HG02981 (cell line): ENCODE data around the gene SENP5.
"Not testable (repeated sequence)": the region's sequence is repeated elsewhere in the genome, so short reads cannot be mapped to it uniquely, and the experiment has no call there.

Experiments used
- ATAC-seq: cut with Tn5 transposase; IDR thresholded peaks from one replicate; pipeline ENCODE4 v1.9.1; 2021; ENCODE audit warnings: mild to moderate bottlenecking, moderate library complexity; ENCODE audit not compliant: unreplicated experiment

SENP5 gene

DNA sequence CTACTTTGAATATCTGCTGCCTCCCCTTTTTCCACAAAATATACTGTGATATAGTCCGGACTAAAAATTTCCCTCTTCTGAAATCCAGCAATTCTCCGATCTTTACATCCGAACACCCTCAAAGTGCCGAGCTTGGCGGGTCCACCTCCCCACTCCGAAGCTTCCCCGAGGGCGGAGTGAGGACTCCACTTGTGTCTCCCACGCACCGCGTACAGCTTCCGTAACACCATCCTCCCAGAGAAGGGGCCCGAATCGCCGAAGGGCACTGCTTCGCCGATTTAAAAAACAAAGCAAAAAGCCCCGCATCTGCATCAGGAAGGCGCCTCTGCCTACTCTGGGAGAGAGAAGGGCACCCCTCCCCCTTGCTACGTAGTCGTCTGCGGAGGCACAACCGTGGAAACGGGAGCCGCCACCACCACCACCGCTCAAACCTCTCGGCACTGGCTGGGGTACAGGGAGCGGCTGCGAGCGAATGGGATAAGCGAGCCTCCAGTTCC is 74.1 kb downstream of the SENP5 start:
- peak; percentile 14 for ATAC-seq

DNA sequence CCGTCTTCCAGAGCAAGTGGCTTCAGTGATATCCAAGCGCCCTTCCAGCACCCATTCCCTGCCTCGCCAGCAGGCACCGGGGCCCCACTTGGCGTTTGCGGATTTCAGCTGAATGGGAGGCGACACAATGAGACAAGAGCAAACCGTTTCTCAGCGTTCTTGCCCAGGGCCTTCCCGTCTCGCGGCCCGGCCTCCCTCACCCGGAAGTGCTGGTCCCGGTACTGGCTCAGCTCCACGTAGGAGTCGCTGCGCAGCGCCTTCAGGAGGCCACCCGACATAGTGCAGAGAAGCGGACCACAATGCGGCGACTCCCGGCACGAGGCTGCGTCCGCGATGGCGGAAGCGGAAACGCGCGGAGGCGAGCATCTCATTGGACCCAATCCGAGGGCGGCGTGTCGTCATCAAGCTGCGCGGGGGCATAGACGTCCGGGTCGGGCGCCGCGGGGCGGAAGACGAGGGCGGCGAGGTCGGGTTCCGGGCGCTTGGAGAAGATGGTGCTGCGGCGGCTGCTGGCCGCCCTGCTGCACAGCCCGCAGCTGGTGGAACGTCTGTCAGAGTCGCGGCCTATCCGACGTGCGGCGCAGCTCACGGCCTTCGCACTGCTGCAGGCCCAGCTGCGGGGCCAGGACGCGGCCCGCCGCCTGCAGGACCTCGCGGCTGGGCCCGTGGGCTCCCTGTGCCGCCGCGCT is 74.7 kb downstream of the SENP5 start, which contains the start of gene NCBP2:
Gene NCBP2, minus strand, starts transcription at position 303 of the 689 bp plus-strand sequence. Its CDS starts 25 bp downstream, at position 278.
- ATAC-seq = peak; percentile 90

DNA sequence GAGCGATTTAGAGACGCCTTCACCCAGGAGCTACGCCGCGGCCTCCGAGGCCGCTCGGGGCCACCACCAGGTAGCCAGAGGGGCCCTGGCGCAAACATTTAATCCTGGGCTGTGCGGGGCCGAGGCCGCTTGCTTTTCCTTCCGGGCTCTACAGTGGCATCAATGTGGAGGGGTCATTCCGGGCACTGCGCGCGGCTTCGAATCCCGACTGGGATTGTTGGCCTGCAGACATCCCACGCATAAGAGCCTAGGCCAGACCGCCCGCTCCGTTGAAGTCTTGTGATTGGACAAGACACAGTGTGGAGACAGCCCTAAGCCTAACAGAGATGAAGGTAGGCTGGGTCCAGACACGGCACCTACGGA is 75.2 kb downstream of the SENP5 start:
- peak; percentile 11 for ATAC-seq

DNA sequence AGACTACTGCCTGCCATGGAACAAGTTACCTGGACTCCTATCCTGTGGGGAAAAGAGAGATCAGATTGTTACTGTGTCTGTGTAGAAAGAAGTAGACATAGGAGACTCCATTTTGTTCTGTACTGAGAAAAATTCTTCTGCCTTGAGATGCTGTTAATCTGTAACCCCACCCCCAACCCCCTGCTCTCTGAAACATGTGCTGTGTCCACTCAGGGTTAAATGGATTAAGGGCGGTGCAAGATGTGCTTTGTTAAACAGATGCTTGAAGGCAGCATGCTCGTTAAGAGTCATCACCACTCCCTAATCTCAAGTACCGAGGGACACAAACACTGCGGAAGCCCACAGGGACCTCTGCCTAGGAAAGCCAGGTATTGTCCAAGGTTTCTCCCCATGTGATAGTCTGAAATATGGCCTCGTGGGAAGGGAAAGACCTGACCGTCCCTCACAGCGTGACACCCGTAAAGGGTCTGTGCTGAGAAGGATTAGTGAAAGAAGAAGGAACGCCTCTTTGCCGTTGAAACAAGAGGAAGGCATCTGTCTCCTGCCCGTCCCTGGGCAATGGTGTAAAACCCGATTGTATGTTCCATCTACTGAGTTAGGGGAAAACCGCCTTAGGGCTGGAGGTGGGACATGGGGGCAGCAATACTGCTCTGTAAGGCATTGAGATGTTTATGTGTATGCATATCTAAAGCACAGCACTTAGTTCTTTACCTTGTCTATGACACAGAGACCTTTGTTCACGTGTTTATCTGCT is 76.5 kb downstream of the SENP5 start:
- ATAC-seq = not testable (repeated sequence)

DNA sequence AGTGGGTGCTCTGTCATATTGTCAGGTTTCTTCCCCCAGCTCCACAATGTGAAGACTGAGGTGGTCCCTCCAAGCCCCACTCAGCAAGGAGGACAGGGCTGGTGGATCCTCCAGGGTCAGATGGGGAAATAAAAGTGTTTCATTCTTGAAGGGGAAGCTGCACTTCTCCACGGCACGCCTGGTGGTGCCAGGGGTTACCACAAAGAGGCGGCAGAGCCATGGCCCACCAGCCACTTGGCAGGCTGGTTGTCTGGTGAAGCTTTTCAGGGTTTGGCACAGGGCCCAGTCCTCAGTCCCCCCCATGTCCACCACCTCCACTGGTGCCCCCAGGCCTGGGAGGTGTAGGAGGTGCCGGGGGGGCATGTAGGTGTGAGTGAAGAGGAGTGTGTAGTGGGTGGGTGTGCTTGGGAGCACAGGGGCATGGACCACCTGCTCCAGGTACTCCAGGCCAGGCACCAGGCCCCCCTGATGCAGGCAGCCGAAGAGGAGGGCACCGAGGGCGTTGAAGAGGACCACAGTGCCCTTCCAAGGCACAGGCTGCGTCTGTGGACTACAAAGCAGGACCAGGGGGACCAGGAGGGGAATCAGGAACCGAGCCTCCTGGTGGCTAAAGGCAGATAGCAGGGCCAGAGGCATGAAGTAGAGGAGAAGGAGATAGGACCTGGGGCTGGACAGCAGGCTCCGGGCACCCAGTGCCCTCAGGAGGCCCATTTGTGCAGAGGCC is 79.6 kb downstream of the SENP5 start:
- no peak for ATAC-seq

DNA sequence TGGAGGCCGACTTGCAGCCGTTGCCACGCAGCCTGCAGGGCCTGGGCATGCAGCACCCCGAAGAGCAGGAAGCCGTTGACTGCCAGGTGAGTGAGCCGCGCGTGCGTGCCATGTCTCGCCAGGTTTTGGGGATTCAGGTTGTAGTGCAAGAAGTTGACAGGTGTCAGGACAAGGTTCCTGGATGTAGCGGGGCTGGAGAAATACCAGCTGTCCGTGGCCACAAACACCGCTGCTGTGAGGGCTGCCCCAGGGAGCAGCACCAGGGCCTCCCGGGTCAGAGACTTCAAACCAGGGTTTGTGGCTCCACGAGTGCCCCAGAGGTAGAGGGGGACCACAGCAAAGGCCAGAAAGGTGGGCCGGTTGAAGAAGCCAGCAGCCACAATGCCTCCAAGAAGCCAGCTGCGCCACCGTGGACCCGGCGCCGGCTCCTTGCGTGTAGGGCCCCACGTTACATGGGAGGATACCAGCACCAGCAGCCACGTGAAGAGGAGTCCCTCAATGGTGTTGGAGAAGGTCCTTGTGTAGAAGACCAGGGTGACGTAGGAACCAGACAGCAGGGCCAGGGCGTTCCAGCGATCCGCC is 80.2 kb downstream of the SENP5 start:
- ATAC-seq = no peak

DNA sequence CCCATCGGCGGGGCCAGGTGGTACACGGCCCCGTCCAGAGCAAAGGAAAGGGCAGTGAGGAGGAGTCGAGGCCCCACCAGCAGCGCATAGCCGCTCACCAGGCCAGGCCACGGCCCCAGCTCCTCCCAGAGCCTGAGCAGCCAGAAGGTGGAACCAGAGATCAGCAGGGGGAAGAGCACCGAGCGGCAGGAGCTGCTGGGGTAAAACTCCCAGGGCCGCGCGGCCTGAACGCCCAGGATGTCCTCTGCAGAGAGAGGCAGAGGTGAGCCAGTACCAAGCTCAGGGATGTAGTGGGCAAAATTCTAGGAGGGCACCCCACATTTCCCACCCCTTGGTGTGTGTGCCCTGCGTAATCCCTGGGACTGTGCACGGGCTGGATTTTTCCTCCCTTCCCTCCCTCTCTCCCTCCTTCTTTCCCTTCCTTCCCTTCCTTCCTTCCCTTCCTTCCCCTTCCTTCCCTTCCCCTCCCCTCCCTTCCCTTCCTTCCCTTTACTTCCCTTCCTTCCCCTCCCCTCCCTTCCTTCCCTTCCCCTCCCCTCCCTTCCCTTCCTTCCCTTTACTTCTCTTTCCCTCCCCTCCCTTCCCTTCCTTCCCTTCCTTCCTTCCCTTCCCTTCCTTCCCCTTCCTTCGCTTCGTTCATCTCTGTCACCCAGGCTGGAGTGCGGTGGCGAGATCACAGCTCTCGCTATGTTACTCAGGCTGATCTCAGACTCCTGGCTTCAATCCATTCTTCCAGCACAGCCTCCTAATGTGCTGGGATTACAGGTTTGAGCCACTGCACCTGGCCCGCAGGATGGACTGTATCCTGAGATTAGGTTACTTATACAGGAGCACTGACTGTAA is 80.9 kb downstream of the SENP5 start:
- no peak for ATAC-seq

DNA sequence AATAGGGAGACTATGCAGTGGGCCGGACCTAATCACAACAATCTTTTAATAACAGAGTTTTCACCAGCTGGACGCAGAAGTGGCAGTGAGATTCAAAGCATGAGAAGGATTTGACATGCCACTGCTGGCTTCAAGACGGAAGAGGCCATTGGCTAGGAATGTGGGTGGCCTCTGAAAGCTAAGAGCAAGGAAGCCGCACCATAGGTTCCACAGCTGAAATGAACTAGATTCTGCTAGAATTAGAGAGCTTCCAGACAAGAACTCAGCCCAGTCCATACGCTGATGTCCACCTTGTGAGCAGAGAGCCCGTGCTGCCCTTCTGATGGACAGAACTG is 81.5 kb downstream of the SENP5 start:
- ATAC-seq = no peak

DNA sequence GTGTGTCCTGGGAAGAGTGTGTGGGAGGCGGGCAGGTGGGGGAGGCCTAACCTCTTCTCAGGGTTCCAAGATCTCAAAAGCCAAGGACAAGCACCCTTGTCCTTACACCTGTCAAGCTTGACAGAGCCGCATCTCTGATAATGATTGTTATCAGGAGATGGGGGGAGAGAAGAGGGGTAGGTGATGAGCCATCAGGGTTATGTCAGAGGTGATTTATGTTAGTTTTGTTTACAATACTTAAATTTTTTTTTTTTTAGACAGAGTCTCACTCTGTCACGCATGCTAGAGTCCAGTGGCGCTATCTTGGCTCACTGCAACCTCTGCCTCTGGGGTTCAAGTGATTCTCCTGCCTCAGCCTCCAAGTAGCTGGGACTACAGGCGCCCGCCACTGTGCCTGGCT is 82.0 kb downstream of the SENP5 start:
- ATAC-seq = no peak

DNA sequence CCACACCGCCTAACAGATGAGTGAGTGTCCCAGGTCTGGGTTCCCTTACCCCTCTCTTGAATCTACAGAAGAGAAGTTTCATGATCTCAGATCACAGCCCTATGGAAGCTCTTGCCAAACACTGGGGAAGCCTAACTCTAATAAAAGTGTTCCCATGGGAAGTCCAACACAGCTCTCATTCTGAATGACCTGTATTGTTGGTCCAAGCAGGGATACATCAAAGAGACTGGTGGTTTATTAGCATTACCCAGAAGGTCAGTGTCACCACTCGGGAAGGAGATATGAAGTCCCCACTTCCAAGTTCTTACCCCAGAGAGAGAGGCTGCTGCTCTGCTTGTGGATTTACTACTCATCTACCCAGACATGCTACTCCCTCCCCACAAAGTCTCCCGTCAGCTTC is 83.7 kb downstream of the SENP5 start:
- no peak for ATAC-seq

DNA sequence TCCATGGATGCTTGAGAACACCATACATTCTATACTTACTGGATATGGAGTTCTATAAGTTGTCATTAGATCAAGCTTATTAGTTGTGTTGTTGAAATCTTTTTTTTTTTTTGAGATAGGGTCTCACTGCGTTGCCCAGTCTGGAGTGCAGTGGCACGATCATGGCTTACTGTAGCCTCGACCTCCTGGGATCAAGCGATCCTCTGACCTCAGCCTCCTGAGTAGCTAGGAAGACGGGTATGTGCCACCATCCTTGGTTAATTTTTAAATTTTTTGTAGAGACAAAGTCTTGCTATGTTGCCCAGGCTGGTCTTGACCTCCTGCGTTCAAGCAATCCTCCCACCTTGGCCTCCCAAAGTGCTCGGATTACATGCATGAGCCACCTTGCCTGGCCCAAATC is 87.1 kb downstream of the SENP5 start:
- no peak for ATAC-seq

DNA sequence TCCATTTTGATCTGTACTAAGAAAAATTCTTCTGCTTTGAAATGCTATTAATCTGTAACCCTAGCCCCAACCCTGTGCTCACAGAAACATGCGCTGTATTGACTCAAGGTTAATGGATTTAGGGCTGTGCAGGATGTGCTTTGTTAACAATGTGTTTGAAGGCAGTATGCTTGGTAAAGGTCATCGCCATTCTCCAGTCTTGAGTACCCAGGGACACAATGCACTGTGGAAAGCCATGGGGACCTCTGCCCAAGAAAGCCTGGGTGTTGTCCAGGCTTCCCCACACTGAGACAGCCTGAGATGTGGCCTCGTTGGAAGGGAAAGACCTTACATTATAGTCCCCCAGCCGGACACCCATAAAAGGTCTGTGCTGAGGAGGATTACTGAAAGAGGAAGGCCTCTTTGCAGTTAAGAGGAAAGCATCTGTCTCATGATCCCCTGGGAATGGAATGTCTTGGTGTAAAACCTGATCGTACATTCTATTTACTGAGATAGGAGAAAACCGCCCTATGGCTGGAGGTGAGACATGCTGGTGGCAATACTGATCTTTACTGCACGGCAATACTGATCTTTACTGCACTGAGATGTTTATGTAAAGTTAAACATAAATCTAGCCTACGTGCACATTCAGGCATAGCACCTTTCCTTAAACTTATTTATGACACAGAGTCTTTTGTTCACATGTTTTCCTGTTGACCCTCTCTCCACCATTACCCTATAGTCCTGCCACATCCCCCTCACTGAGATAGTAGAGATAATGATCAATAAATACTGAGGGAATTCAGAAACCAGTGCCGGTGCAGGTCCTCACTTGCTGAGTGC is 94.6 kb downstream of the SENP5 start:
- ATAC-seq = no peak

DNA sequence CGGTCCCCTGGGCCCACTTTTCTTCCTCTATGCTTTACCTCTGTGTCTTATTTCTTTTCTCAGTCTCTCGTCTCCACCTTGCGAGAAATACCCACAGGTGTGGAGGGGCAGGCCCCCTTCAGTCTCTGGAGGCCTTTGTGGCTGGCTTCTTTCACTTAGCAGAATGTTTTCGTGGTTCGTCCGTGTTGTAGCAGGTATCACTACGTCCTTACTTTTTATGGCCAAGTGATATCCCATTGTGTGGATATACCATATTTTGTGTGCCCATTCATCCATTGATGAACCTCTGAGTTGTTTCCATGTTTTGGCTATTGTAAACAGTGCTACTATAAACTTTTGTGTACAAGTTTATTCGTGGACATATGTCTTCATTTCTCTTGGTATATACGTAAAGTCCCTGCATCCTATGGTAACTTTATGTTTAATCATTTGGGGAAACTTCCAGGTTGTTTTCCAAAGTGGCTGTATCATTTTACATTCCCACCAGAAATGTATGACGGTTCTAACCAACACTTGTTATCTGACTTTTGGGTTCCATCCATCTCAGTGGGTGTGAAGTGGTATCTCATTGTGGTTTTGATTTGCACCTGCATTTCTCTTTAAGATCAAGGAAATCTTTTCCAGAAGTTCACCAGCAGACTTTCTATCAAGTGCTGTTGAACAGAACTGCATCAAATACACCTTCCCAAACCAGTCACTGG is 95.4 kb downstream of the SENP5 start:
- ATAC-seq = no peak

DNA sequence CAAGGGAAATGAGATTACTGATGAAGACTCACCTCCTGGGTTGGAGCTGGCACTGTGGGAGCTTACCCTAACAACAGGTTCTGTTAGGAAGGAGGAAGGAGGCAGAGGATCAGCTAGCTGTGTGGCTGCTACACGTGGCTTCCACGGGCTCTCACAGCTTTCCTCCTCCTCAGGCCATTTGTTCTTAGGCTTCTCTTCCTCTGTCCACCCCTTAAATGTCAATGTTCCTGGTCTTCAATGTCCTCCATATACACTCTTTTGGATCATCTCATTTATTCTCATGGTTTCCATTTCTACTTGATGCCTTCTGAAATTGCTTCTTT is 95.9 kb downstream of the SENP5 start:
- no peak for ATAC-seq

DNA sequence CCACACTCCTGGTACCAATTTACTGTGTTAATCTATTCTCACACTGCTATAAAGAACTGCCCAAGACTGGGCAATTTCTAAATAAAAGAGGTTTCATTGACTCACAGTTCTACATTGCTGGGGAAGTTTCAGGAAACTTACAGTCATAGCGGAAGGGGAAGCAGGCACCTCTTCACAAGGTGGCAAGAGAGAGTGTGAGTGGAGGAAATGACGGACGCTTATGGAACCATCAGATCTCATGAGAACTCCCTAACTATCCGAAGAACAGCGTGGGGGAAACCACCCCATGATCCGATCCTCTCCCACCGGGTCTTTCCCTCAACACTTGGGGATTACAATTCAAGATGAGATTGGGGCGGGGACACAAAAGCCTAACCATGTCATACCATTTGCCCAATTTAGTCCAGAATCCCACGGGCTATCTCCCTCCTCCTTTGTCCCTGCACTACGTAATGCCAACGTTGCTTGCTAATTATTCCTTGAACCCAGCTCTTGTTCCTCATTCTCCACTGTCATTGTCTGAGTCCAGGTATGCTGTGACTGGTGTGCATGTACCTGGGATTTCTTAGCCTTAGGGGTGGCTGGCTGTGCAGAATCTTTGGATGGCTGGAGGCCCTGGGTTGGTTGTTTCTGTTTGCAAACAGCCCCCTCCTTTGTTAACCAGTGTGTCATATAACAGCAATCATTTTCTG is 97.5 kb downstream of the SENP5 start:
- no peak for ATAC-seq

DNA sequence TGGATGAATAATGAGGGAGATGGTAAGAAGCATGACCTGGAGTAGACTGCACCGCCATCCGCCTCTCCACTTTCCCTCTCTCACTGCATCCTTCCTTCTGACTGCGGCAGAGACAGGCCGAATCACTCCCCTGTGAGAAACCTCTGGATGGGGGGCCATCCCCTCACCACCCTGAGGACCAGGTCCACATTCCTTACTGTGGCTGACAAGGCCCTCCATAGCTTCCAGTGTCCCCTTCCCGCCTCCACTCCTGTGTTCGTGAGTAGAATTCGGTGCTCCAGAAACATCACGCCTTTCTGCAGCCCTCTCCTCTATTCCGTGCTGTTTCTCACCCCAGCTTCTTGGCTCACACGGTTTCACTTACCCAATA is 98.1 kb downstream of the SENP5 start:
- no peak for ATAC-seq

DNA sequence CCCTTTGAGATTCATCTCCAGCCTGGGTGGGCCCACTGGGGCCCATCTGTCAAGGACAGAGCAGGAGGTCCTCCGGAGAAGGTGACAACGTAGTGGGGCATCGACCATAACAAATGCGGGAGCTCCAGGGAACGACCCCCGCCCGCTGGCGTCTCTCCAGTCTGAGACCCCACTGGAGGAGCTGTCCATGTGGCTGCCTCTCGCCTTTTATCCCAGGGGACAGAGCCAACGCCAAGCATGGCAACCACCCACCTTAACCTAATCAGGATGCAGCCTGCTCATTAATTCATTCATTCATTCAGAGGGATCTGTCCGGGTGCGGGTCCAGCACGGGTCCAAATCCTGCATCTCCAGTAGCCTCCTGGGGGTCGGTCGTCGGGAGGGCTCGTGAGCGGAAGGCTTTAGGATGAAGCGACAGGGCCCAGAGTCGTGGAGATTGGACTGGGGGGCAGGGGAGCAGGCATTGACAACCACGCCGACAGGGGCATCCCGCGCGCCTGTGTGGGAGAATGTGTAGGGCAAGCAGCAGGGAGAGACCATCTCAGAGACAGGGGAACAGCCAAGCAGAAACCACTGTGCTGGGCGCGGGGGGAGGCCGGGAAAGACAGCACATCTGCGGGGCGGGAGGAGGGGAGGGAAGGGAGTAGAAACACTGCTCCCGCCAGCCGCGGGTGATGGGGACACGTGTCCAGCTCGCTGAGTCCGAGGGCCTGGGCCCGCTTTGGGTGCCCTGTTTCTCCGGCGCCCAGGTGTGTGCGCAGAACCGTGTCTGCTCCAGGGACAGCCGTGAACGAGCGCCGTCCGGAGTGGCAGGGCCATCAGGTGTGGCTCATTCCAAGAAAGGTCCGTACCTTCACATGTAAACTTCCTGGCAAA is 99.0 kb downstream of the SENP5 start:
- no peak for ATAC-seq
